LoVo (cell line): ENCODE measurements around the gene TSC22D1.
"Not testable (repeated sequence)": the region's sequence is repeated elsewhere in the genome, so short reads cannot be mapped to it uniquely, and the experiment has no call there.

Source experiments
- DNase-seq: peaks from one replicate; pipeline ENCODE4 v3.0.0-alpha.2; 2016; ENCODE audit warnings: low spot score

The TSC22D1 gene

DNA sequence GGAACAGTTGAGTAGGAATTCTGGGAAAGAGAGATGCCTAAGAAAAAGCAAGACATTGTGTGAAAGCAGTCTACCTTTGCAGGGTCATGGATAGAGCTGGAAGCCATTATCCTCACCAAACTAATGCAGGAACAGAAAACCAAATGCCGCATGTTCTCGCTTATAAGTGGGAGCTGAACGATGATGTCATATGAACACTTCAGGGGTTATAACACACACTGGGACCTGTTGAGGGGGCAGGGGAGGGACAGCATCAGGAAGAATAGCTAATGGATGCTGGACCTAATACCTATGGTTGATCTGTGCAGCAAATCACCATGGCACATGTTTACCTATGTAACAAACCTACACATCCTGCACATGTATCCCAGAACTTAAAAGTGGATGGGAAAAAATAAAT is 69.9 kb downstream of the TSC22D1 start:
- DNase-seq: no peak

DNA sequence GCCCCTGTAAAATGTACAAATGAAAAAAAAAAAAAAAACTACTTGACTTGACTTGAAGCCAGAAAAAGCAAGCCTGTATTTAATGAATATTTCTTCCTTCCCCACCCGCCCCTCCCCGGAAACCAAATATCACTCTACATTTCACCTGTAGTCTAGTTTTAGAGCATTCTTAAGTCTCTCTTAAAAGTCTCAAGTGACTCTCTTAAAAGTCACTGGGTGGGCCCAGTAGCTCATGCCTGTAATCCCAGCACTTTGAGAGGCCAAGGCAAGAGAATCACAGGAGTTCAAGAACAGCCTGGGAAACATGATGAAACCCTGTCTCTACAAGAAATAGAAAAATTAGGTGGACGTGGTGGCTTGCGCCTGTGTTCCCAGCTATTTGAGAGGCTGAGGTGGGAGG is 72.0 kb downstream of the TSC22D1 start:
- no peak for DNase-seq

DNA sequence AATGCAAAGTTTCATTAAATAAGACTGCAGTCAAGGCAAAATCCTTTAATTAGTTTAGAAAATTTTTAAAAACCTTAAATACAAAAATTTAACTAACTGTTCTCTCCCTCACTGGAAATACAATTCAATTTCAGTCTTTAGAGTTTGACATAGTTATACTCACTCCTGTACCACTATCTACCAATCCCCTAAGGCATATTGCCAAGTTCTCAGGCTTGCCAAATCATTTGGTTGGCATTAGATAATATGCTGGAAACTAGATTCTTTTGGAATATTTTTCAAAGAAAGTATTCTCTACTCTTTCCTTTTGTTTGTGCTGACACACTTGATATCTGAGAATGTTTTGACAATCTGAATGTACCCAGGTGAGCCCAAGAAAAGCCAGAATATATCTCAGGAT is 77.2 kb downstream of the TSC22D1 start:
- no peak for DNase-seq

DNA sequence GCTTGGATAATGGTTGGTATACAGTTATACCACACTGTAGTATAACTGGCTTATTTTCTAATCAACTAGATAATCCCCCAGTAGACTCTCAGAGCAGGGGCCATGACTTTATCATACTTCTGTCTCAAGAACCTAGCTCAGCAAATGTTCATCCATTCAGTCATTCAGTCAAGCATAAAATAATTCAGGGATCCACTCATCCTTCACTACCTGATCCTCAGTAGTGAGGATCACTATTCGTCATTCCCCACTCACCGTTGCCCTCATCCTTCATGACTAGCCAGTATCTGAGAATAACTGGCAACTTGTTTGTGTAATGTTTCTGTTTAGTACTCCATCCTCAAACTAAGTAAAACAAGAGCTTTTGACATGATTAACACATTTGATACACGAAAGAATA is 77.6 kb downstream of the TSC22D1 start:
- DNase-seq: no peak

DNA sequence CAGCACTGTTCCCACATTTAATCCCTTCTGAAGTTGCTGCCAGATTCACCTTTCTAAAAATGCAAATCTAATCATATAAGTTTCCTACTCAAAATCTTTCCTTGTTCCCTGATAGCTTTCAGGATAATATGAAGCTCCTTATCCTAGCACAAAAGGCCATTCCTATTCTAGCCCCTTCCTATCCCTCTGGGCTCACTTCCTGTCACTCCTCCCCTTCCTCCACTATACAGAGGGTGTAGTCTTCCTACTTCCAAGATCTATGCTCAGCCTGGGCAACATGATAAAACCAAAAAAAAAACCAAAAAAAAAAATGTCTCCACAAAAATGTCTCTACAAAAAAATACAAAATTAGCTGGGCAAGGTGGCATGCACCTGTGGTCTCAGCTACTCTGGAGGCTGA is 78.3 kb downstream of the TSC22D1 start:
- DNase-seq: no peak

DNA sequence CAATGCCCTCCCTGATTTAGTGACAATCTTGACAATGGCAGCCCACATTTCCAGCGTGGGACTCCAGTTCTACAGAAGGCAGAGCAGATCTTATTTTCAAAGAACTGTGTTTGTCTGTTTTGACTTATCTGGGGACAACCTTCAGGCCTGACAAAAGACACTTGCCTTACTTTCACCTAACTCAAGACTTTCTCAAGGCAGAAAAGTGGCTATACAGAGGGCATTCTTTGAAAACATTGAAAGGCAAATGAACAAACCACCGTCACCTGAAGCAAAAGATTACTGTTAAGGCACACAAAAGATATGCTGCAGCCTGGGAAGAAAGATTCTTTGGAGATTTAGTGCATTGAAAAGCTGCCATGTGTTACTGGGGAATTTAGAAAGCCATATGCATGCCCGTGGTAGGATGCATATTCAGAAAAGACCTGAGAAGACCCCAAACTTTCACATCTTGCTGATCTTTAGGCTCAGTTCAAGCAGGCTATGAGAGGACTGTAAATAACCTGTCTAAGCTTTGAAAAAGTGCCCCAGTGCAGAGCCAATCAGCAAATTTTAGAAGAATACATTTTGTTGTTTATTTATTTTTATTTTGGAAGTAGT is 82.8 kb downstream of the TSC22D1 start:
- DNase-seq: no peak

DNA sequence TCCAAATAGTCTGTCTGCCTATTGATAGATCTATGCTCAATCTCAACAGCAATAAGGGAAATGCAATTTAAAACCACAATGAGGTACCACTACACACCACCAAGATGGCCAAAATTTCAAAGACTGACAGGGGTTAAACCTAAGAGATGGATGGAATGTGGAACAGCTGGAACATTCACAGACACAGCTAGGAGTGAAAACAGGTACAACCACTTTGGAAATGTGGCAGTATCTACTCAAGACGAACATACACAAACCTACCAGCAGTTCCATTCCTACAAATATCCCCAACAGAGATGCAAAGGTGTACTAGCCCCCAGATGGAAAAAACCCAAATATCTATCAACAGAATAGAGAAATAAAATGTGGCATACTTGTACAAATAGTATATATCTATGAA is 86.4 kb downstream of the TSC22D1 start:
- no peak for DNase-seq

DNA sequence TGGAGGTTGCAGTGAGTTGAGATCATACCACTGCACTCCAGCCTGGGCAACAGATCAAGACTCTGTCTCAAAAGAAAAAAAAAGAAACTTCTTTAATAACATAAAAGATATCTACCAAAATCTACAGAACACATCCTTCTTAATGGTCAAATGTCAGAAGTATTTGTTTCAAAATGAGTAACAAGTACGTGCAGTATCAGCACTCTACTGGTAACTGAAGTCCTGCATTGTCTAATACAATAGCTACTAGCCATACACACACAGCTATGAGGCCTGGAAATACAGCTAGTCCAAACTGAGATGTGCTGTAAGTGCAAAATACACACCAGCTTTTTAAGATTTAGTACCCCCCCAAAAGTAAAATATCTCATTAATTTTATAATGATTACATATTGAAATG is 88.1 kb downstream of the TSC22D1 start:
- no peak for DNase-seq

DNA sequence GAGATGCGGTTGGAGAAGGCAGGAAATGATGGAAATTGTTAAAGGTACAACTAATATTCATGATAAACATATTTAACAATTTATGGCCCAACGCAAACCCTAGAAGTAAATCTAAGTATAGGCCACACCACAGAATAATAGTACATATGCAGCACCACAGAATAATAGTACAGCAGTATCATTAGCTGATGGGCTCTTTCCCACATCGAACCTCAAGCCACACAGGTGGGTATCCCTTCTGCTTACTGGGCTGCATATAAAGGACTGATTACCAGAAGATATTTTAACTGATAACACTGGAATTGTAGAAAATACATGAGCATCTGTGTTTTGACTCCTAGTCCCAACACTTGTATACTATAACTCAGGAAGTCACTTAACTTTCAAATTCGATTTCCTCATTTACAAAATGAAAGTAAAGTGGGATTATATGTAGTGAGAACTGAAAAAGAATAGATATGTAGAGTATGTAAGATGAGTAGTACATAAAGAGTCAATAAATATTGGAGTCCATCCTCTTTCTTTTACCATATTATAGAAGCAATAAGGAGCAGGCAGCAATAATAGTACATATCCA is 91.5 kb downstream of the TSC22D1 start:
- no peak for DNase-seq

DNA sequence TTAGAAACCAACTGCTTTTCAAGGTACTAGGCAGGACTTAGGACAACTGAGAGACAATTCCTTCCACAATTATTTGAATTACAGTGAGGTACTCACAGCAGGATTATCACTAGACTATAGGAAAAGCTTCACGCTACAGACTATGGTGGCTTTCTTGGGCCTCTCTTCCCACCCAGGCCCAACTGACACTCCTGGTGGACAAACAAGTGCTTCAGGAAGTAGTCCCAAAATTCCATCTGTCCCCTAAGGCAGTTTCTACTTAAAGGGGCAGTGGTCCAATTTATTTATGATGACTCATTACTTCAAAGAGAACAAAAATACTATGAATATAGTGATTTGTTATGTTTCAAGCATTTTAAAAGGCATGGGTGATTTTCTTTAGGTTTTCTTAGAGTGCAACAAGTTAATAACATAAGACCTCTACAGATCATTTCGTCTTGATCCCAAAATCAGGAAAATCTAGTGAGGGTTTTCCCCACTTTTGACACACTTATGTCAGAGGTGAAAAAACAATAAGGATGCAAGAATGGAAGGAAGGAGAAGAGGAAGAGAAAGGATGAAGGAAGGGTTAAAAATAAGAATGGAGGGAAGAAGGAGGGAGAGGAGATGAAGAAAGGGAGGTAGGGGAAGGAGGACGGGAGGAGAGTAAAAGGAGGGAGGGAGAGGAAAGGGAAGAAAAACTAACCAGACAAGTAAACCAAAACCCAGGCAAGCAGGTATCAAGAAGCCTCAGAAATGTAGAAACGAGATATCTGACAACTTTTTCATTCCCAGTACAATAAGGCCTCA is 101.8 kb downstream of the TSC22D1 start:
- peak; percentile 49 for DNase-seq

DNA sequence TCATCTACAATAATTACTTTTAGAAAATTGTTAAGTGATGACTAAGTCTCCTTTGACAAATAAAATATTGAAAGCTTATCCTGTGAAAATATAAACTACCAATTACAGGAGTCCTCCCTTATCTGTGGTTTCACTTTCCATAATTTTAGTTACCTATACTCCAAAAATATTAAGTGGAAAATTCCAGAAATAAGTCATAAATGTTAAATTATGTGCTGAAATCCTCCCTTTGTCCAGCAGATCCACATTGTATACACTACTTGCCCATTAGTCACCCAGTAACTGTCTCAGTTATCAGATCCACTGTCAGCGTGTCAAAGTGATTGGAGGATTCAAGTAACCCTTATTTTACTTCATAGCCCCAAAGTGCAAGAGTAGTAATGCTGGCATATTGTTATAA is 104.4 kb downstream of the TSC22D1 start:
- DNase-seq: no peak

DNA sequence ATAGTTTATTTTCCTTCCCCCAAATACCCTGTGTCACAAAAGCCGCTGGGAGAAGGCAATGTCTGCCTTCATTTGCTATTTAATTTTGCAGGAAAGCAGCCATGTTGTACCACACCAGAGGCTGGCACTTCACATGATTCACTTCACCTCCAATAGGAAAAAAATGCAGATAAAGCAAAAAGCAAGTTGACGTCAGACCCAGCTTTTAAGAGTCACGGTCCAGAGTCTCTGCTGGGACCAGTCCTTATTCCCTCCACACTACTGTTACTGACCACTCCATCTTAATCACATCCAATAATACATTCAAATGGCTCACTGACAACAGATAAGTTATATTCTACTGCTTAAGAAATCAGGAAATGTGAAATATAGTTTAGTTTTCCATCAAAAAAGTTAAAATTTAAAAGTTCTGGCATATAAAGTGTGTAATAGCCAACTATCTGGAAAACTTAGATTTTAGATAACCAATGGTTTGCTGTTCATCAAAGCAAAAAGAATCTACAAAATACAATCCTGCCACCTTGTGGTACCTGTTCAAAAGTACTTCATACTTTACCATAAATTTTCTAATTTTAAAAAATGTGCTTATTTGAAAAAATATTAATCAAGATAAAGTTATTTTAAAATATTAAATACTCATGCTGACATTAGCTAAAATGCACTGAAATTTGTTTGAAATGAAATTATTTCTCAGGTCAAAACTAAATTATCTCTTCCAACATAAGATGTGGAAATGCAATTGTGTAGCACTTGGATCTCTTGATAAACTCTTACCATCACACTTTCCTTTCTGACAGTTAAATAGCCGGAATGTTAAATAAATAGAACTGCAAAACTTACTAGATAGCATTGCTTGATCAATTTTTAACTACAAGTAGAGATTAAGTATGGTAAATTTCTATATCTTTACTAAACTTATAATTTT is 105.2 kb downstream of the TSC22D1 start:
- peak; percentile 51 for DNase-seq

DNA sequence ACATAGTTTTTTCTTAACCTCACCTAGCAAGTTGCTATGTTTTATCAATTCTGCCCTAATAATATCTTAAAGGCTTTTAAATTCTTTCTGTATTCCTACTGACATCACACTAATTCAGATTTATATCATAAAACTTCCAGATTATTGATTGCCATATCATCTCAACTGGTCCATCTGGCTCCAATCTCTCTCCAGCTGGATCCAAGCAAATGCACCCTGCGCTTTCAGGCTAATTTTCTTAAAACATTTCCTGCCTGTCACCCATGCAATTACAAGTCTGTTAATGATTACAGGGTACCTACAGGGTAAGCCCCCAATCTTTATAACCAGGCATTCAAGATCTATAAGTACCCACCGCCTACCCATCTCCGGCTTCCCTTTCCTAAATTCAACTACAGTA is 107.3 kb downstream of the TSC22D1 start:
- no peak for DNase-seq

DNA sequence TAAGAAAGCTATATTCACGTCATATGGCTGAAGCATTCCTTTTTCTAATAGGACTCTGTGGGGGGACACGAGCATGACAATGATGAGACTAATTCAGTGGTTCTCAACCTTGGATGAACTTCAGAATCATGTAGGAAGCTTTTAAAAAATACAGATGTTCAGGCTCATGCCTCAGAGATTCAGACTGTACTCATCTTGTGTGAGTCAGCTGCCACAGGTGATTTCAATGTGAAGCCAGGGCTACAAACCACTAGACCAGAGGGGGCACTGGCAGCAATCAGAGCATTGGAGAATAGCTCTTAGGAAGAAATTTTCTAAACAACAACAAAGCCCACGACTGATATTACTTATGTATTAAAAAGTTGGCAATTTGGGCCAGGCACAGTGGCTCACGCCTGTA is 110.8 kb downstream of the TSC22D1 start:
- no peak for DNase-seq

DNA sequence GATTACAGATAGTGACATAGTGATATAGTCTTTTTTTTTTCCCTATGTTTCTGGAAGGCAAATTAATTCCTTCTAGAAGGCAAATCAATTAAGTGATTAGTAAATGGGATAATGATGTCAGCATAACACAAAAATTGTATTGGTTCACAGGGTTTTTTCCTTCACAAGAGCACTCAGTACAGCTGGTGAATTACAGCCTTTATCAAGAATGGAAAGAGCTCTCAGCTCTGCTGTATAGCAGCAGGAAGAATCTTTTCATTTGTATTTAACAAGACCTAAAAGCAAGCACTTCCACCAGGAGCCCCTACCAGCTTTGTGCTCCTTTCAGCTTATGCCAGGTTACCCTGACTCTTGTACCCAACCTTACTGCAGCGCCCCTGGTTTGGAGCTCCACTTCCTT is 111.7 kb downstream of the TSC22D1 start:
- no peak for DNase-seq

DNA sequence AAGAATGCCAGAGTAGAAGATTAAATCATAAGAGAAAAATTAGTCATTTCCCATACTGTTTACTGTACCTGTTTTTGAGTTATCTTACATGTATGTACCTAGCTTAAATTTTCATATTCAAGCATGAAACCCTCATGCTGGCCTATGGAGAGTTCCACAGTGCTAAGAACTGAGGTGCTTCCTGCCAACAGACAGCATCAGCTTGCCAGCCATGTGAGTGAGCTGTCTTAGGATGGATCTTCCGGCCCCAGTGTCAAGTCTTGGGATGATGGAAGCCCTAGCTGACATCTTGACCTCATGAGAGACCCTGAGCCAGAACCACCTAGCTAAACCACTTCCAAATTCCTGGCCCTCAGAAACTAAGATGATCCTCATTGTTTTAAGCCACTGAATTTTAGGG is 112.4 kb downstream of the TSC22D1 start:
- no peak for DNase-seq

DNA sequence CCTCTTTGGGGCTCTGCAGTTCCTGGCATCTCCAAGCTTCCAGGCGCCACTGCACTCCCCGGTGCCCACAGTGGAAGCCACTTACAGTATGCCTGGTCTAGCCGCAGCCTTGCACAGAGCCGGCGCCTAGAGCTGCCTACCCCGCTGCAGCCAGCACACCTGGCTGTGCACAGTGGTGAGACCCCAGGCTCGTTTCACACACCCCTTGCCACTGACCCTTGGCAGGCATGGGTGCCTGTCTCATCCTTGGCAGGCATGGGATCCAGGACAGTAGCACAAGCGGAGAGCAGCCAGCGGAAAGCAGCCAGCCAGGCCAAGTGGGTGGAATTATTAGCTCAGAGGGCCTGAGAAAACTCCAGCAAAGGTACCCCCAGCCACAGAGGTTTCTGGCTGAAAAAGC is 116.5 kb downstream of the TSC22D1 start:
- DNase-seq: no peak

DNA sequence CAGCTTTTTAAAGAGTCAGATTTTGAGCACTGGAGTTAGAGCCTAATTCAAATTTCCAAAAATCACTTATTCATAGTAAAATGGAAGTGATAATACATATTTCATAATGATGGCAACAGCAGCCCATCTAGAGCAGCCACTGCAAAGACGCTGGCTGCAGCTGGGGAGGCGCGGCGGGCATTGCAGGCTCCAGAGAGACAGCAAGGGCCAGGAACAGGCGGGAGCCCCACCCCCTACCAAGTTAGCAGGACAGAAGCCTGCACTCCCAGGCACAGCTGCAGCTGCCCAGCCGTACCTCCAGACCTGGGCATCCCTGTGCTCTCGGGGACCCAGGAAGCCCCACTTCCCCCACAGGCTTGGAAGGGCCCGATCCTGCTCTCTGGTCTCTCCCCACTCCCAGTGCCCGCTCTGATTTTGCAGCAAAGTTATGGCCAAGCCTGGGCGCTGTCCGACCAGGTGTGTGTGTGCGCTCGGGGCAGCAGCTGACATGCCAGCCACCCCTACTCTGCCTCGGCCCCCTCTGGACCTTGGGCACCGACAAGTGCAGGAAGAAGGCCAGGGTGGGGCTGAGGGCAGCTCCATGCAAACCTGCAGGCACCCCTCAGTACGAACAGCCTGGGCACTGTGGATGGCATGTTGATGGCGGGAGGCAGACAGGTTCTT is 117.7 kb downstream of the TSC22D1 start:
- no peak for DNase-seq

DNA sequence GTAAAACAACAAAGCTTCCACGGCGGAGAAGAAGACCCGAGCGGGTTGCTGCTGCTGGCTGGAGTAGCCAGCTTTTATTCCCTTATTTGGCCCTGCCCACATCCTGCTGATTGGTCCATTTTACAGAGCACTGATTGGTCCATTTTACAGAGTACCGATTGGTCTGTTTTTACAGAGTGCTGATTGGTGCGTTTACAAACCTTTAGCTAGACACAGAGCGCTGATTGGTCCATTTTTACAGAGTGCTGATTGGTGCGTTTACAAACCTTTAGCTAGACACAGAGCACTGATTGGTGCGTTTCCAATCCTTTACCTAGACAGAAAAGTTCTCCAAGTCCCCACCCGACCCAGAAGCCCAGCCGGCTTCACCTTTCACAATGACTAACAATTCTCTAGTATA is 119.9 kb downstream of the TSC22D1 start:
- DNase-seq: not testable (repeated sequence)

DNA sequence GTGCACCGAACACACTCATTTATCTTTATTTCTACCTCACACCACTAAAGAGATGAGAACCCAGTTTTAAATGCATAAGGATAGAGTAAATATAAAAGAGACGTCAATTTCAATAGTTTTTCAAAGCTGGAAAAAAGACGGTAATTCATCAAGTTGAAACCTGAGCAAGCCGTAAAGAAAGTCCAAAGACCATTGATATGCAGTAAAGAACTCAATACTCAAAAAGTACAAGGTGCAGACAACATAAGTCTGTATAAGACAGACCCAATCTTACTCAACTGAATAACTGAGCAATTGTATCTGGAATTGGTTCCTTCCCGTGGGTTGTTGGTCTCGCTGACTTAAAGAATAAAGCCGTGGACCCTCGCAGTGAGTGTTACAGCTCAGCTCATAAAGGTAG is 120.4 kb downstream of the TSC22D1 start:
- no peak for DNase-seq

DNA sequence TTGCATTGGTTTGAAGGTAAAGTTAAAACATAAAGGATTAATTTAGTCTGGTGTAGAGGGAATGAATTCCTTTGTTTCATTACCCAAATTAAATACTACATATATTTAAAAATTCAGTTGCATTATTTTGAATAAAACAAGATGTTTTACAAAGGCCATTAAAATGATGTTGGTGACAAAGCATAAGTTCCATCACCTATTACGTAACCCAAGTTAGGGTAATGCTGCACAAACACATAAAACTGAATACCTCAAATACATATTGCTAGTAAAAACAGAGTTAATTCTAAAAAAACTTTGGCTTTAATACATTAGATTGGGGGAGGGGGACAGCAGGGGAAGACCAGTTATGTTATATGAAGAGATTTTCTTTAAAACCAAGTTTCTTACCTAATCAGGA is 122.2 kb downstream of the TSC22D1 start:
- DNase-seq: no peak

DNA sequence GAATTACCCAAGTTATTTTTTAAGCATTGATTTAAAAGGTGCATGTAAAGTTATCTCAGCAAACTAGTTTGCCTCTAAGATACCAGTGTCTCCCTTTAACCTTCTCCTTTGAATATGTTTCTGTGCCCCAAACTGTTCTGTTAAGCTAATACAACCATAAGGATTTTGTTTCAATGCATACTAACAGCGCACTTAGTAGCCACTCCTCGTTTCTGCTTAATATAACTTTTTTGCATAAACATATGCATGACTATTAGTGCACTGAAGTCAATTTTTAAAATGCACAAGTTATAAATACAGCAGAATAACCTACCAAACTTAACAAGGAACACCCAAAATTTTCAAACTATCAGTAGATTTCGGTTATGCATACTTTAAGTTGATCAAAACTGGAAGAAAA is 123.1 kb downstream of the TSC22D1 start:
- DNase-seq: no peak
